KBM-7 (cell line): Measurements from ENCODE around the gene TMEM11.

ENCODE experiments used
- DNase-seq: peaks from one replicate; pipeline ENCODE4 v3.0.0-alpha.2; 2015
- in situ Hi-C: fragments of 300-500 bp; cut with MboI; formaldehyde crosslinking; loops from 2 replicates; pipeline ENCODE4 v1.14.3; 2020; ENCODE audit warnings: low sequenced_read_pairs, low pct_unique_long_range_greater_than_20kb, mixed read lengths

Gene TMEM11

GRCh38 chr17:21217346-21217745, 3.4 kb upstream of the TMEM11 start:
- in situ Hi-C loops = no loop called here

GRCh38 chr17:21215935-21216334, 2.0 kb upstream of the TMEM11 start:
- in situ Hi-C loops = no loop called here
- DNase-seq = no peak

More at GRCh38 chr17:21217346-21217745, 3.4 kb upstream of the TMEM11 start:
- DNase-seq = no peak

- in situ Hi-C loops = no loop called here
- peak; percentile 21 for DNase-seq
These were observed 998 bp upstream of the TMEM11 start for GRCh38 chr17:21214777-21215541.

GRCh38 chr17:21213638-21214014, 335 bp downstream of the TMEM11 start:
- in situ Hi-C loops = no loop called here
- DNase-seq = no peak

- in situ Hi-C loops = no loop called here
- DNase-seq = no peak
These were observed 929 bp downstream of the TMEM11 start for GRCh38 chr17:21212826-21213637.

GRCh38 chr17:21211825-21212479, 2.0 kb downstream of the TMEM11 start:
- in situ Hi-C loops = no loop called here
- no peak for DNase-seq

GRCh38 chr17:21210411-21211076, 3.4 kb downstream of the TMEM11 start:
- DNase-seq = peak; percentile 78
- in situ Hi-C loops = no loop called here

GRCh38 chr17:21209511-21210175, 4.3 kb downstream of the TMEM11 start:
- DNase-seq = no peak
- in situ Hi-C loops = no loop called here

- no peak for DNase-seq
- in situ Hi-C loops = no loop called here
These were observed 5.6 kb downstream of the TMEM11 start for GRCh38 chr17:21208352-21208751.

- DNase-seq = no peak
- in situ Hi-C loops = no loop called here
These were observed 9.0 kb downstream of the TMEM11 start for GRCh38 chr17:21204935-21205334.

- no peak for DNase-seq
- in situ Hi-C loops = no loop called here
These were observed 11.4 kb downstream of the TMEM11 start for GRCh38 chr17:21202512-21202911.

- DNase-seq = no peak
- in situ Hi-C loops = no loop called here
These were observed 12.1 kb downstream of the TMEM11 start for GRCh38 chr17:21201874-21202273.

GRCh38 chr17:21201298-21201595, 12.7 kb downstream of the TMEM11 start:
- in situ Hi-C loops = no loop called here
- DNase-seq = no peak

GRCh38 chr17:21200590-21201297, 13.2 kb downstream of the TMEM11 start:
- in situ Hi-C loops = no loop called here
- DNase-seq = no peak

- DNase-seq = no peak
- in situ Hi-C loops = no loop called here
These were observed 14.1 kb downstream of the TMEM11 start for GRCh38 chr17:21199856-21200255.

GRCh38 chr17:21199311-21199710, 14.7 kb downstream of the TMEM11 start:
- DNase-seq = no peak
- in situ Hi-C loops = no loop called here

GRCh38 chr17:21198411-21198810, 15.6 kb downstream of the TMEM11 start:
- DNase-seq = no peak
- in situ Hi-C loops = no loop called here

GRCh38 chr17:21196126-21196525, 17.8 kb downstream of the TMEM11 start:
- in situ Hi-C loops = no loop called here
- DNase-seq = no peak

- in situ Hi-C loops = no loop called here
These were observed 19.3 kb downstream of the TMEM11 start for GRCh38 chr17:21194703-21195102.

More at GRCh38 chr17:21194703-21195102, 19.3 kb downstream of the TMEM11 start:
- DNase-seq = no peak
